HUES48 (cell line): Measurements from ENCODE around the gene FARP1.

Experiments
- H3K27ac ChIP-seq: one replicate; pipeline ENCODE4 v1.7.0; 2013; ENCODE audit warnings: low read depth, low read length, inconsistent platforms
- H3K27me3 ChIP-seq: 2 replicates; pipeline ENCODE4 v1.6.1; 2013; ENCODE audit warnings: mild to moderate bottlenecking, low read length; ENCODE audit not compliant: control insufficient read depth, insufficient read depth
- H3K36me3 ChIP-seq: 2 replicates; pipeline ENCODE4 v1.6.1; 2013; ENCODE audit warnings: low read length; ENCODE audit not compliant: control insufficient read depth, insufficient read depth
- H3K4me1 ChIP-seq: 2 replicates; pipeline ENCODE4 v1.6.1; 2013; ENCODE audit warnings: mild to moderate bottlenecking, low read length; ENCODE audit not compliant: control insufficient read depth, insufficient read depth
- H3K4me3 ChIP-seq: 2 replicates; pipeline ENCODE4 v1.5.1; 2013; ENCODE audit warnings: mild to moderate bottlenecking, low read depth, low read length
- H3K9ac ChIP-seq: 2 replicates; pipeline ENCODE4 v1.6.1; 2013; ENCODE audit warnings: mild to moderate bottlenecking, low read depth, low read length, moderate library complexity
- H3K9me3 ChIP-seq: 2 replicates; pipeline ENCODE4 v1.6.1; 2013; ENCODE audit warnings: low read length; ENCODE audit not compliant: control insufficient read depth, insufficient read depth

The FARP1 gene

GRCh38 chr13:98189841-98190505, 47.1 kb downstream of the FARP1 start:
- H3K27ac ChIP-seq = no peak overlapping the region
- peaks cover 26% of the 10 kb centered on the region; the same call in 1 of the 2 replicates for H3K4me1 ChIP-seq
- no peaks in the 10 kb centered on the region for H3K9me3 ChIP-seq
- H3K9ac ChIP-seq = no peak overlapping the region
- H3K27me3 ChIP-seq = no peaks in the 10 kb centered on the region
- no peaks in the 10 kb centered on the region for H3K36me3 ChIP-seq
- no peak overlapping the region for H3K4me3 ChIP-seq

DNA sequence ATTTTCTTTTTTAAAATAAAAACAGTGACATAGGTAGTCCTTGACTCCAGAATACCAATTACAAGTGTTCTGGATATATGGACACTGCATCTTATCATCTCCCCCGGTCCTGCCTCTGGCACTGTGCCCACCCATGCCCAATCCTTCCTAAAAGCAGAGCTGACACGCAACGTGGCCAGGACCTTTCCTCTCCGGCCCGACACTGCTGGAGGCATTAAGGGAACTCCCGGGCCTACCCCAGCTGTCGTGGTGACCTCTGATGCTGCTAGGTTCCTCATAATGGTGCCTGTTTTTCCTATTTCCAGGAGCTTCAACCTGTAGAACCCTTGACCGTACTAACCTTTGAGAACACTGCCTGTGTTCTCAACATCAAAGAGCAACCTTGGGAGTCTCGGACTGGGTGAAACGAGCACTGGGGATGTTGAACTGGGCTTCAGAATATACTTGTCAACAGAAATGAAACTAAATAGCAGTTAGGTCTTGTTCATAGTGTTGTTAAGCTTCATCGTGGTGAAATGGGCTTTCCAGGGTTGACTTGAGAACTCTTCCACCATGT, 48.1 kb downstream of the FARP1 start:
- peaks cover 29% of the 10 kb centered on the region; the same call in 1 of the 2 replicates for H3K4me1 ChIP-seq
- H3K9ac ChIP-seq = no peak overlapping the region
- H3K4me3 ChIP-seq = no peak overlapping the region
- no peak overlapping the region for H3K27ac ChIP-seq
- H3K36me3 ChIP-seq = no peaks in the 10 kb centered on the region
- H3K9me3 ChIP-seq = no peaks in the 10 kb centered on the region
- no peaks in the 10 kb centered on the region for H3K27me3 ChIP-seq

GRCh38 chr13:98192008-98192407, 49.1 kb downstream of the FARP1 start:
- no peak overlapping the region for H3K27ac ChIP-seq
- no peaks in the 10 kb centered on the region for H3K27me3 ChIP-seq
- no peak overlapping the region for H3K9ac ChIP-seq
- H3K4me1 ChIP-seq = peaks cover 29% of the 10 kb centered on the region; the same call in 1 of the 2 replicates
- no peaks in the 10 kb centered on the region for H3K9me3 ChIP-seq
- no peaks in the 10 kb centered on the region for H3K36me3 ChIP-seq
- H3K4me3 ChIP-seq = no peak overlapping the region

- Histone ChIP-seq H3K27ac (no peak overlapping the region), H3K9ac (no peak overlapping the region), H3K9me3 (no peaks in the 10 kb centered on the region), H3K4me1 (peaks cover 27% of the 10 kb centered on the region), H3K27me3 (no peaks in the 10 kb centered on the region), H3K36me3 (no peaks in the 10 kb centered on the region), H3K4me3 (no peak overlapping the region)
These were observed 52.3 kb downstream of the FARP1 start for GRCh38 chr13:98195054-98195791.

DNA sequence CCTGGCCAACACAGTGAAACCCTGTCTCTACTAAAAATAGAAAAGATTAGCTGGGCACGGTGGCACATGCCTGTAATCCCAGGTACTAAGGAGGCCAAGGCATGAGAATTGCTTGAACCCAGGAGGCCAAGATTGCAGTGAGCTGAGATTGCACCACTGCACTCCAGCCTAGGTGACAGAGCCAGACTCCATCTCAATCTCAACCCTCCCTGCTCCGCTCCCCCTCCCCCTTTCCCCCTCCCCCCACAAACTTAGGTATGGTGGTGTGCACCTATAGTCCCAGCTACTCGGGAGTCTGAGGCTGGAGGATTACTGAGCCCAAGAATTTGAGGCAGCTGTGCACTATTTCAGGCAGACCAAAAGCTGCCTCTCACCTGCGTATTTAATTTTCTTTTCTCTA, 55.8 kb downstream of the FARP1 start:
- Histone ChIP-seq H3K4me1 (peaks cover 47% of the 10 kb centered on the region), H3K9me3 (no peaks in the 10 kb centered on the region), H3K36me3 (no peaks in the 10 kb centered on the region), H3K27ac (peak overlapping the region; percentile 84), H3K27me3 (no peaks in the 10 kb centered on the region), H3K9ac (no peak overlapping the region), H3K4me3 (no peak overlapping the region)

DNA sequence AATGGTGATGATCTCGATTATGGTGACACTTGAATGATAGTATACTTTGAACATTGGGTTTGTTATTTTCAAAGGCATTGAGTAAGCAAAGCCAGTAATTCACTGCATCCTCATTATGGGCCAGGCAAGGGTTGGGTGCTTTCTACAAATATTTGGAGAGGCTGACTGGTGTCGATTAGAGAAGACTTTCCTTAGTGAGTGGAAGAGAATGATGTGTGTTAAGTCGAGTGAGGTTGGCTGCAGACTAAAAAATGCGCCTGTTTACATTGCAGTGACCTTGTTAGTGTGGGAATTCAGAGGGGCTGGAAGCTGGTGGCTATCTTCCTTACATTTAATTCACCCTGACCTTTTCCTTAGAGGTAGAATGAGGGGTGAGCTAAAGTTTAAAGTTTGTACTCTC, 56.6 kb downstream of the FARP1 start:
- H3K27ac ChIP-seq = peak overlapping the region; percentile 84
- H3K9ac ChIP-seq = no peak overlapping the region
- H3K4me3 ChIP-seq = no peak overlapping the region; the same call in 1 of the 2 replicates
- no peaks in the 10 kb centered on the region for H3K9me3 ChIP-seq
- no peaks in the 10 kb centered on the region for H3K27me3 ChIP-seq
- H3K36me3 ChIP-seq = no peaks in the 10 kb centered on the region
- peaks cover 45% of the 10 kb centered on the region for H3K4me1 ChIP-seq

DNA sequence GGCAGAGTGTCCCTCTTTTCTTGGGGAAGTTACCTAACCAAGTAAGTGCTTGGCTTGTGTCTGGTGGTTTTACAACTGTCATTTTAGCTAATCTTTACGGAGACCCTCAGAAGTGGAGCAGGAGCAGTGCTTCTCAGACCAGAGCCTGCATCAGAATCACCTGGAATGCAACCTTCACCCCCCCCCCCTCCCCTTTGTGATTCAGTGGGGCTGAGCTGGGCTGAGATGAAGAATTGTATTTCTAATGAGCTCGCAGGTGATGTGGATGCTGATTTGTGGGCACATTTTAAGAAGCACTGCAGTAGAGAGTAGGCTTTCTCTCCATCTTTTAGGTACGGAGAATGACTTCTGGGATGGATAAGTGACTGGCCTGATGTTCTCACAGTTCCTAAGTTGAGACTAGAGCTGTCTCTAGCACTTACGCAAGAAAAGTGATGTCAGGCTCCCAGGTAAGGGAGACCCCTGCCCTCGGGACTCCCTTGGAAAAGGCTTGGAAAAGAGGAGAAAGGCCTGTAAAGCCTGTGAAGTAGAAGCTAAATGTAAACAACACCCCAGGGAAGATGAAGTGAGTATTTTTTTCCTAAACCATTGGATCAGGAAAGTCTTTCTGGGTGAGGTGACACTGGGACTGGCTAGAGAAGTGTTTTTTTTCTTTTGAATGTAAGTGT, 57.5 kb downstream of the FARP1 start:
- H3K4me1 ChIP-seq = peaks cover 37% of the 10 kb centered on the region
- peak overlapping the region; percentile 58 for H3K4me3 ChIP-seq
- H3K9me3 ChIP-seq = no peaks in the 10 kb centered on the region
- no peaks in the 10 kb centered on the region for H3K36me3 ChIP-seq
- H3K27ac ChIP-seq = peak overlapping the region; percentile 84
- no peaks in the 10 kb centered on the region for H3K27me3 ChIP-seq
- peak overlapping the region; percentile 39; the same call in 1 of the 2 replicates for H3K9ac ChIP-seq

DNA sequence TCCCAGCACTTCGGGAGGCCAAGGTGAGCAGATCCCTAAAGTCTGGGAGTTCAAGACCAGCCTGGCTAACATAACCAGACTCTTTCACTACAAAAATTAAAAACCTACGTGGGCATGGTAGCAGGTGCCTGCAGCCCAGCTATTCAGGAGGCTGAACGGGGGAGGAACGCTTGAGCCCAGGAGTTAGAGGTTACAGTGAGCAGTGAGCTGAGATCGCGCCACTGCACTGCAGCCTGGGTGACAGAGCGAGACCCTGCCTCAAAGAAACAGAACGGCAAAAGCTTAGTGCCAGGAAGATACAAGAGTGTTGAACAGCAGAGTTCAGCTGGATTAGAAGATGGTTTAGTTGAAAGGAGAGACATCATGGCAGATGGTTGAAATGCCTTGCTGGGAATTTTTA, 58.3 kb downstream of the FARP1 start:
- H3K9me3 ChIP-seq = no peaks in the 10 kb centered on the region
- H3K4me1 ChIP-seq = peaks cover 37% of the 10 kb centered on the region
- H3K4me3 ChIP-seq = peak overlapping the region; percentile 58; the same call in 1 of the 2 replicates
- H3K27ac ChIP-seq = peak overlapping the region; percentile 84
- H3K36me3 ChIP-seq = no peaks in the 10 kb centered on the region
- H3K27me3 ChIP-seq = no peaks in the 10 kb centered on the region
- no peak overlapping the region for H3K9ac ChIP-seq

DNA sequence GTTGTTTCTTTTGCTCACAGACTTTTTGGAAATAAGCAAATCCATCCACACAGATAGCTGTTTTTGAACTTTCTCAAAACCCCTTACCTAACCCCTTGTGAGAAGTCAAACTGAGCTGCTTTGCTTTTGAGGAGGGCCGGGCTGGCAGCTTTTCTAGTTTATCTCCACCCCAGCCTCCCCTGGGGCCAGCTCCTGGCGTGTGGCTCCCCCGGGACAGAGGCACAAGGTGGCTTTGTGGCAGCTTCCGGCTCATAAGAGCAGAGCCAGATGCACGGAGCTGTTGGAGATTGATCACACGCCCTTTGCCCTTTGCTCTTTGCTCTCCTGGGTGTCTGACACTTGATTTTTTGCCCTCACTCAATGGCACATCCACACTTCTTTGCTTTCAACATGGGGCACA, 59.1 kb downstream of the FARP1 start:
- Histone ChIP-seq H3K4me1 (peaks cover 40% of the 10 kb centered on the region), H3K36me3 (no peaks in the 10 kb centered on the region), H3K9ac (no peak overlapping the region), H3K9me3 (no peaks in the 10 kb centered on the region), H3K27ac (peak overlapping the region; percentile 22), H3K27me3 (no peaks in the 10 kb centered on the region), H3K4me3 (no peak overlapping the region)

- H3K27me3 ChIP-seq = no peaks in the 10 kb centered on the region
- no peak overlapping the region for H3K4me3 ChIP-seq
- H3K9ac ChIP-seq = no peak overlapping the region
- H3K9me3 ChIP-seq = no peaks in the 10 kb centered on the region
- H3K27ac ChIP-seq = no peak overlapping the region
- H3K4me1 ChIP-seq = peaks cover 47% of the 10 kb centered on the region
- no peaks in the 10 kb centered on the region for H3K36me3 ChIP-seq
These were observed 60.9 kb downstream of the FARP1 start for GRCh38 chr13:98203646-98204326.
